Measurements from ENCODE around the gene DUSP1. TPM values are rescaled to one million over a fixed set of nuclear protein-coding genes. Genes with fewer than 3 reads are reported as not detected.
A peak's percentile ranks its signal among the peaks of the same experiment; 100 is the strongest.

Gene DUSP1
- total and polyA plus RNA-seq, 7 donors = 81.8 to 287 (median 141) TPM

GRCh38 chr5:172749076-172749475 is 21.9 kb downstream of the DUSP1 start:
- WGBS, 3 donors = 39 to 69% (median 49%) methylated on average over 7 of the region's 7 CpGs
- Histone ChIP-seq H3K9me3 (no peaks in the 10 kb centered on the region), H3K4me3 (no peak overlapping the region), H3K4me1 (peaks cover 15% of the 10 kb centered on the region), H3K27me3 (ENCODE audit: insufficient read depth in 3 of 3, low read length in 2 of 3) (no peaks in the 10 kb centered on the region), H3K36me3 (ENCODE audit: insufficient read depth in 1 of 2, low read depth in 1 of 2) (no peaks in the 10 kb centered on the region), H3K27ac (peak overlapping the region; percentile 73)
- DNase-seq (no peak), ATAC-seq (peak in 1 of 4 donors; percentile 21)
- no peak for TF ChIP-seq CTCF (IDR thresholded peaks at IDR 0.05)
- intact Hi-C loops (cut with DNase I) = no loop called here

GRCh38 chr5:172748341-172748843 is 22.6 kb downstream of the DUSP1 start:
- no peak for TF ChIP-seq CTCF (IDR thresholded peaks at IDR 0.05)
- Histone ChIP-seq H3K4me3 (no peak overlapping the region), H3K27ac (peak overlapping the region; percentile 73), H3K4me1 (peaks cover 15% of the 10 kb centered on the region), H3K9me3 (no peaks in the 10 kb centered on the region), H3K27me3 (ENCODE audit: insufficient read depth in 3 of 3, low read length in 2 of 3) (no peaks in the 10 kb centered on the region), H3K36me3 (ENCODE audit: insufficient read depth in 1 of 2, low read depth in 1 of 2) (no peaks in the 10 kb centered on the region)
- ATAC-seq (peak; percentile 66 to 78 (median 73)), DNase-seq (peak; percentile 67 to 88)
- intact Hi-C loops (cut with DNase I) = no loop called here
- 33 to 37% (median 37%) methylated on average over 36 of the region's 36 CpGs for WGBS, 3 donors

- no peak overlapping the region for H3K4me3 ChIP-seq
- DNase-seq (no peak), ATAC-seq (no peak)
- no peaks in the 10 kb centered on the region for H3K36me3 ChIP-seq (ENCODE audit: insufficient read depth in 1 of 2, low read depth in 1 of 2)
- peaks cover 15% of the 10 kb centered on the region for H3K4me1 ChIP-seq
- intact Hi-C loops (cut with DNase I) = no loop called here
- peak overlapping the region; percentile 73 for H3K27ac ChIP-seq
- no peaks in the 10 kb centered on the region for H3K9me3 ChIP-seq
- TF ChIP-seq CTCF (IDR thresholded peaks at IDR 0.05) = no peak
- H3K27me3 ChIP-seq (ENCODE audit: insufficient read depth in 3 of 3, low read length in 2 of 3) = no peaks in the 10 kb centered on the region
- 65 to 68% (median 67%) methylated on average over 3 of the region's 3 CpGs for WGBS, 3 donors
Observed at GRCh38 chr5:172747471-172747870, 23.5 kb downstream of the DUSP1 start.

GRCh38 chr5:172746725-172747124 is 24.3 kb downstream of the DUSP1 start:
- Histone ChIP-seq H3K9me3 (no peaks in the 10 kb centered on the region), H3K4me3 (no peak overlapping the region), H3K36me3 (ENCODE audit: insufficient read depth in 1 of 2, low read depth in 1 of 2) (no peaks in the 10 kb centered on the region), H3K27me3 (ENCODE audit: insufficient read depth in 3 of 3, low read length in 2 of 3) (no peaks in the 10 kb centered on the region), H3K27ac (no peak overlapping the region), H3K4me1 (peaks cover 15% of the 10 kb centered on the region)
- no peak for TF ChIP-seq CTCF (IDR thresholded peaks at IDR 0.05)
- ATAC-seq (no peak), DNase-seq (no peak)
- intact Hi-C loops (cut with DNase I) = no loop called here
- WGBS, 3 donors = 85 to 97% (median 87%) methylated on average over 3 of the region's 3 CpGs

GRCh38 chr5:172745838-172746237 is 25.2 kb downstream of the DUSP1 start:
- intact Hi-C loops (cut with DNase I) = no loop called here
- H3K27ac ChIP-seq = no peak overlapping the region
- H3K4me1 ChIP-seq = peaks cover 23% of the 10 kb centered on the region
- 85 to 88% (median 86%) methylated on average over 3 of the region's 3 CpGs for WGBS, 3 donors
- no peaks in the 10 kb centered on the region for H3K27me3 ChIP-seq (ENCODE audit: insufficient read depth in 3 of 3, low read length in 2 of 3)
- DNase-seq (no peak), ATAC-seq (no peak)
- H3K9me3 ChIP-seq = no peaks in the 10 kb centered on the region
- H3K36me3 ChIP-seq (ENCODE audit: insufficient read depth in 1 of 2, low read depth in 1 of 2) = no peaks in the 10 kb centered on the region
- TF ChIP-seq CTCF (IDR thresholded peaks at IDR 0.05) = no peak
- no peak overlapping the region for H3K4me3 ChIP-seq
